H1 (cell line): Measurements from ENCODE around the gene YPEL5. TPM values are rescaled to one million over a fixed set of nuclear protein-coding genes. Genes with fewer than 3 reads are reported as not detected.

Experiments
- CBX5 ChIP-seq: fragments of 300-800, 300-1000 bp; sonication (generic); IDR thresholded peaks from 2 replicates; pipeline ENCODE4 v1.7.1; 2016; ENCODE audit warnings: antibody characterized with exemption, low read length, low read depth
- EP300 ChIP-seq, 2 experiments: IDR thresholded peaks; 1 replicate in 1 of 2; 2 replicates in 1 of 2; pipeline ENCODE4 v1.6.1; 2011 to 2012; ENCODE audit warnings: low read depth in 2 of 2, low read length in 2 of 2, mild to moderate bottlenecking in 2 of 2, borderline replicate concordance in 1 of 2, inconsistent platforms in 1 of 2, moderate library complexity in 1 of 2
- FOSL1 ChIP-seq: IDR thresholded peaks from 2 replicates; pipeline ENCODE4 v1.6.1; 2011; ENCODE audit warnings: mild to moderate bottlenecking, low read depth, low read length, moderate library complexity; ENCODE audit not compliant: insufficient read depth
- GABPA ChIP-seq: IDR thresholded peaks from 2 replicates; pipeline ENCODE4 v1.6.1; 2011; ENCODE audit warnings: mild to moderate bottlenecking, low read length, moderate library complexity, borderline replicate concordance; ENCODE audit not compliant: insufficient read depth
- RNF2 ChIP-seq: fragments of 200-900, 300-1000 bp; sonication (generic); IDR thresholded peaks from 2 replicates; pipeline ENCODE4 v1.7.1; 2016; ENCODE audit warnings: borderline replicate concordance, low read depth, mild to moderate bottlenecking, antibody characterized with exemption, low read length; ENCODE audit not compliant: poor library complexity, severe bottlenecking; ENCODE audit errors: missing control alignments
- SP4 ChIP-seq: IDR thresholded peaks from 2 replicates; pipeline ENCODE4 v1.6.1; 2012; ENCODE audit warnings: low read length, inconsistent platforms
- SUZ12 ChIP-seq: fragments of 200-600 bp; sonication (generic); IDR thresholded peaks from 2 replicates; pipeline ENCODE4 v1.6.1; 2012; ENCODE audit warnings: mild to moderate bottlenecking, inconsistent platforms, low read length, moderate library complexity, mixed read lengths
- polyA plus RNA-seq, 7 experiments: library from polyadenylated mRNA; depleted of rRNA in 3 of 7; stranded (reverse) in 5 of 7; unstranded in 2 of 7; fragments of >200 nt in 5 of 7; fragments of 200-250 nt in 2 of 7; gene quantifications; 1 replicate in 5 of 7; 2 replicates in 1 of 7; 4 replicates in 1 of 7; pipeline versions ENCODE4 v1.2.1 to v1.2.3, GENCODE V29; 2011 to 2013; ENCODE audit warnings: missing spikeins in 2 of 7, mixed read lengths in 2 of 7
- total RNA-seq: library from RNA; stranded (reverse); fragmentation: NEBNext Ultra II Directional; extraction: Animal tissue kit (Norgen Biotek cat#: 25700); gene quantifications from 2 replicates; pipeline ENCODE4 v1.2.1, GENCODE V29; 2021

The YPEL5 gene
- total and polyA plus RNA-seq, 2 of the 8 experiments (the other 6 are each of a cell fraction or from before 2014, with no cell fraction given), result 18.5 to 28.0 TPM

GRCh38 chr2:30194421-30194820 lies 47.6 kb downstream of the YPEL5 start (continued):
- TF ChIP-seq CBX5, result no peak
- TF ChIP-seq EP300 (IDR thresholded peaks at IDR 0.05; ENCODE audit: borderline replicate concordance in 1 of 2, low read depth in 2 of 2, low read length in 2 of 2), result no peak
- no peak for TF ChIP-seq SUZ12
- no peak for TF ChIP-seq SP4
- TF ChIP-seq FOSL1, result no peak
- no peak for TF ChIP-seq GABPA
- no peak for TF ChIP-seq RNF2
